Posterior vena cava (tissue), 2 donors: ENCODE measurements around the gene HEPHL1. TPM values are rescaled to one million over a fixed set of nuclear protein-coding genes. Genes with fewer than 3 reads are reported as not detected.
"Not testable (repeated sequence)": the region's sequence is repeated elsewhere in the genome, so short reads cannot be mapped to it uniquely, and the experiment has no call there.

Source experiments
- DNase-seq: peaks from one replicate; pipeline ENCODE4 v3.0.0-alpha.2; 2020; ENCODE audit warnings: low spot score
- intact Hi-C, 2 donors: fragments of 100-400 bp; cut with DNase I; formaldehyde crosslinking; loops; one replicate each; pipeline versions ENCODE4 v1.14.1 to v1.14.2; 2022 to 2023
- total RNA-seq, 2 donors: library from RNA; stranded (reverse); fragmentation: NEBNext Ultra II Directional; extraction: Animal tissue kit (Norgen Biotek cat#: 25700); gene quantifications; one replicate each; pipeline ENCODE4 v1.2.1, GENCODE V29; 2021
- donor health status: DM: yes; HTN: yes; CAD: no.
- donor health status: DM: yes; HTN: yes; CAD: no.

Gene HEPHL1
- total RNA-seq, 2 donors from 2014 or later, result not detected

- intact Hi-C loops, result no loop called here
- DNase-seq, result no peak
These were observed 47.6 kb downstream of the HEPHL1 start for GRCh38 chr11:94068764-94069163.

GRCh38 chr11:94077552-94078293 lies 56.6 kb downstream of the HEPHL1 start:
- intact Hi-C loops, result no loop called here
- DNase-seq, result no peak

- intact Hi-C loops, result no loop called here
- DNase-seq, result no peak
These were observed 63.0 kb downstream of the HEPHL1 start for GRCh38 chr11:94084164-94084563.

GRCh38 chr11:94088906-94089305 lies 67.8 kb downstream of the HEPHL1 start:
- DNase-seq, result no peak
- intact Hi-C loops, result no loop called here

GRCh38 chr11:94089341-94089740 lies 68.2 kb downstream of the HEPHL1 start:
- intact Hi-C loops, result no loop called here
- DNase-seq, result no peak

- intact Hi-C loops, result no loop called here
- no peak for DNase-seq
These were observed 69.2 kb downstream of the HEPHL1 start for GRCh38 chr11:94090401-94090800.

- DNase-seq, result no peak
- intact Hi-C loops, result no loop called here
These were observed 69.9 kb downstream of the HEPHL1 start for GRCh38 chr11:94091091-94091490.

- no peak for DNase-seq
- intact Hi-C loops, result no loop called here
These were observed 79.1 kb downstream of the HEPHL1 start for GRCh38 chr11:94100253-94100652.

- intact Hi-C loops, result no loop called here
- no peak for DNase-seq
These were observed 82.3 kb downstream of the HEPHL1 start for GRCh38 chr11:94103471-94103870.

GRCh38 chr11:94104734-94105133 lies 83.6 kb downstream of the HEPHL1 start:
- intact Hi-C loops, result no loop called here
- no peak for DNase-seq

GRCh38 chr11:94106716-94107115 lies 85.6 kb downstream of the HEPHL1 start:
- no peak for DNase-seq
- intact Hi-C loops, result no loop called here

GRCh38 chr11:94107363-94107762 lies 86.2 kb downstream of the HEPHL1 start:
- no peak for DNase-seq
- intact Hi-C loops, result no loop called here

- intact Hi-C loops, result loop anchor here in 1 of 2 donors (10.0 kb wide), 1 partner anchor 74 kb away; no protein-coding TSS in a partner anchor
- no peak for DNase-seq
These were observed 90.1 kb downstream of the HEPHL1 start for GRCh38 chr11:94111241-94111640.

GRCh38 chr11:94111660-94112059 lies 90.5 kb downstream of the HEPHL1 start:
- intact Hi-C loops, result loop anchor here in 1 of 2 donors (10.0 kb wide), 1 partner anchor 73 kb away; no protein-coding TSS in a partner anchor
- DNase-seq, result no peak

GRCh38 chr11:94112206-94112953 lies 91.2 kb downstream of the HEPHL1 start:
- intact Hi-C loops, result loop anchor here in 1 of 2 donors (10.0 kb wide), 1 partner anchor 72 kb away; no protein-coding TSS in a partner anchor
- DNase-seq, result no peak

- no peak for DNase-seq
- intact Hi-C loops, result loop anchor here in 1 of 2 donors (10.0 kb wide), 1 partner anchor 68 kb away; no protein-coding TSS in a partner anchor
These were observed 96.0 kb downstream of the HEPHL1 start for GRCh38 chr11:94117197-94117574.

GRCh38 chr11:94117871-94118270 lies 96.7 kb downstream of the HEPHL1 start:
- intact Hi-C loops, result loop anchor here in 1 of 2 donors (10.0 kb wide), 1 partner anchor 67 kb away; no protein-coding TSS in a partner anchor
- DNase-seq, result no peak

GRCh38 chr11:94119676-94120075 lies 98.5 kb downstream of the HEPHL1 start:
- intact Hi-C loops, result loop anchor here in 1 of 2 donors (10.0 kb wide), 1 partner anchor 65 kb away; no protein-coding TSS in a partner anchor
- DNase-seq, result not testable (repeated sequence)

GRCh38 chr11:94120516-94120915 lies 99.4 kb downstream of the HEPHL1 start:
- intact Hi-C loops, DNase-seq: not testable (repeated sequence)

GRCh38 chr11:94120946-94121345 lies 99.8 kb downstream of the HEPHL1 start:
- no peak for DNase-seq
- intact Hi-C loops, result no loop called here
